Raji (cell line): ENCODE data around the gene FLAD1.
A peak's percentile ranks its signal among the peaks of the same experiment; 100 is the strongest.

Experiments
- POLR2A ChIP-seq: IDR thresholded peaks from 2 replicates; pipeline ENCODE4 v1.6.1; 2011; ENCODE audit warnings: low read depth, low read length, control low read depth; ENCODE audit not compliant: insufficient read depth

Gene FLAD1

DNA sequence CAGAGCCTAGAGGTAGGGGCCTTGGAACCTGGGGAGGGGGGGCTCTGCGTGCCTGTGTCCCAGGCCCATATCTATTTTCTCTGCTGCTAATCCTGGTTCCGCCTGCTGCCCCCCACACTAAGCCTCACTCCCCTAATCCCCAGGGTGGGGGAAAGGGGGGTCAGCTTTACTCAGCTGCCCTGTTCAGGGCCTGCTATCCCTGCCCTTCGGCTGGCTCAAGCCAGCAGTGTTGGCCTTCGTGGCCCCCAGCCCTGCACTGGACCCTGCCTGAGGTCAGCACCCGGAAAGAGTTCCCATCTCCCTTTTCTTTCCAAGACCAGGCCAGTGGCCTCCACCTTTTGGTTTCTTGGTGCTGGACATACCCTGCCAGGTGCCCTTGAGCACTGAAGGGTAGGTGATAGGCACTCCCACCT is 27.9 kb downstream of the FLAD1 start:
- TF ChIP-seq POLR2A: no peak

DNA sequence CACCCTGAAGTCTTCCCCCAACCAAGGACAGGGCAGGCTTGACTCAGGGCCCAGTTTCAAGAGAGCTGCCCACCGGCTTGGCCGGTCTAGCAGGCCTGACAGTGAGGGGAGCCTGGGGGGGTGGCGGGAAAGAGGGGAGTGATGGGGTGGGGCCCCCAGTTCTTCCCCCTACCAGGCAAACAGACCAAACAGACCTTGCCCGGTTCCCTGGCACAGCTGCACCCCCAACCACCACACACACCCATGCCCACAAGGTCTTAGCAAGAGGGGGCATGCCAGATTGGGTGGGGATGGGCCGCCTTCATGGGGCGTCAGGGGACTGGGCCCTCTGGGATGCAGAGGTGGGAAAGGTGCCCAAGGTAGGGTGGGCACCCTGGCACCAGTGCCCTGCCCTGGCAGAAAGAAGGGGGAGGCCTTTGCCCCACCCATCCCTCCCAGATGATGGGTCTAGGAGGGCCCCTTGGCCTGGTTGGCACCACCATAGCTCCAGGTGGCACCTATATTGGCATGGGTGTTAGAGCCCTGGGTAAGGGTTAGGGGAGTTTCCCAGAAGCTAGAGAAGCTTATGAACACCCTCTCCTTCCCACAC is 28.4 kb downstream of the FLAD1 start:
- no peak for TF ChIP-seq POLR2A

- no peak for TF ChIP-seq POLR2A
Observed at GRCh38 chr1:155012026-155012546, 28.9 kb downstream of the FLAD1 start.

DNA sequence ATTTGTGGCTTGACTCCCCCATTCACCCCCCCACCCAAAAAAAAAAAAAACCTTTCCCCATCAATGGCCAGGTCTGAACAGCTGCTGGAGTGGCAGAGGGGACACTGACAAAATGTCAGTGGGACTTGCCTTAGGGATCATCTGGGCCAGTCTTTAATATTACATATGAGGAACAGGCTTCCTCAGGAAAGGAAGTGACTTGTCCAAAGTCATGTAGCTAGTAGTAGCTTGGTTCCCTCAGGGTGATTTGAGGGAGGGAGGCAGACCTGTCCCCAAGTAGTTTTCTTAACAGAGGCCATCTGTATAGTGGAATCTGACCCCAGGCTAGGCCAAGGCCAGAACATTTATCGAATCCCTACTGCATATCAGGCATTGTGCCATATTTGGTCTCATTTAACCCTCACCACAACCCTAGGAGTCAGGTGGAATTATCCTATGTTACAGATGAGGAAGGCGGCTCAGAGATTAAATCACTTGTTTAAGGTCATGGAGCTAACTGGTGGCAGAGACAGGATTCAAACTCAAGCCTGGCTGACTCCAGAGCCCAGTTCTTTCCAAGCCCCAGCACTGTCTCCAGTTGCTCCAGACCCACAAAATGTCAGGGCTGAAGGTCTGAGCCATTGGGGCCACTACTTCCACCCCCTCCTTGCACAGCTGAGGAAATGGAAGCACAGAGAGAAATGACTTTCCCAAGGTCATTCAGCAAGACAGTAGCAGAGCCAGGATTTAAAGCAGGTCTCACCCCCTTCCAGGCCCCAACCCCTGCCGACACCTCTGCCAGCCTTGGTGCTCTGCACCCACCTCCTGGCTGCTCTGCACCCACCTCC is 29.8 kb downstream of the FLAD1 start:
- TF ChIP-seq POLR2A: no peak

- TF ChIP-seq POLR2A: no peak
Observed at GRCh38 chr1:155013632-155014031, 30.5 kb downstream of the FLAD1 start.

GRCh38 chr1:155014709-155015508 is 31.8 kb downstream of the FLAD1 start:
- TF ChIP-seq POLR2A: no peak

DNA sequence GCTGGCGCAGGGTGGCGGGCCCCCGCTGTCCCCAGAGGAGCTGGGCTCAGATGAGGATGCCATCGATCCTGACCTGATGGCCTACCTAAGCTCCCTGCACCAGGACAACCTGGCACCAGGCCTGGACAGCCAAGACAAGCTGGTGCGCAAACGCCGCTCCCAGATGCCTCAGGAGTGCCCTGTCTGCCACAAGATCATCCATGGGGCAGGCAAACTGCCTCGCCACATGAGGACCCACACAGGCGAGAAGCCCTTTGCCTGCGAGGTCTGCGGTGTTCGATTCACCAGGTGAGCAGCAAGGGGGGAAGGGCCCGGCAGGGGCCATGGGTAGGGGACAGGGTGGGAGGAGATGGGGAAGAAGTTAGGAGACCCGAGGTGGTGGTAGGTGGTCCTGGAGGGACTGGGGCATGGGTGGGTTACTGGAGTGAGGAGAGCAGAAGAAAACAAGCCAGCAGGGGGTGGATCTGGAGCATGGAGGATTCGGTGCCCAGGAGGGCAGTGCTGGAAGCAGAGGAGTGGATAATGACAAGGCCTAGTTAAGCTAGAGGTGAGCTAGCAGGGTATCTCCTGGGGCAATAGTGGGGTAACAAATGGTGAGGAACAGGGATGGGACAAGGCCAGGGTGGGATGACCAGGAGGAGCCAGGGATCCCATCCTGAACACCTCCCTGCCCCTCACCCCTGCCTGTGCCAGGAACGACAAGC is 32.5 kb downstream of the FLAD1 start:
- no peak for TF ChIP-seq POLR2A

- no peak for TF ChIP-seq POLR2A
Observed at GRCh38 chr1:155016231-155016831, 33.2 kb downstream of the FLAD1 start.

GRCh38 chr1:155017041-155017945 is 34.1 kb downstream of the FLAD1 start:
- TF ChIP-seq POLR2A: 0 out of 2 replicates have a peak, but pooled peaks have one; percentile 36

DNA sequence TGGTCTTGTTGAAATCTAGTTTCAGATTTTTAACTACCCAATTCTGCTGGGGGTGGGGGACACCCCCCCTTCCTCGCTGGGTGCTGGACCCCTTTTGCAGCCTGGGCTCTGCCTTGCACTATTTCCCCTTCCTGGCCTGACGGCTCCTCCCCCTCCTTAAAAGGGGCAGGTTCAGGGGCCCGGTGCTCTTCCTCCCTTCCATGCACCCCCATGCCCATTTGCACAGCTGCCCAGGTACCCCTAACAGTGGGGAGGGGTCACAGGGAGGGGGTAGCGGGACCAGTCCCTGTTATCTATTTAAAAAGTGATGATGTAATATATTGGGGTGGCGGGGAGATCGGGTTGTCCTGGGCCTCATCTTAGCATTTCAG is 34.8 kb downstream of the FLAD1 start:
- no peak for TF ChIP-seq POLR2A

DNA sequence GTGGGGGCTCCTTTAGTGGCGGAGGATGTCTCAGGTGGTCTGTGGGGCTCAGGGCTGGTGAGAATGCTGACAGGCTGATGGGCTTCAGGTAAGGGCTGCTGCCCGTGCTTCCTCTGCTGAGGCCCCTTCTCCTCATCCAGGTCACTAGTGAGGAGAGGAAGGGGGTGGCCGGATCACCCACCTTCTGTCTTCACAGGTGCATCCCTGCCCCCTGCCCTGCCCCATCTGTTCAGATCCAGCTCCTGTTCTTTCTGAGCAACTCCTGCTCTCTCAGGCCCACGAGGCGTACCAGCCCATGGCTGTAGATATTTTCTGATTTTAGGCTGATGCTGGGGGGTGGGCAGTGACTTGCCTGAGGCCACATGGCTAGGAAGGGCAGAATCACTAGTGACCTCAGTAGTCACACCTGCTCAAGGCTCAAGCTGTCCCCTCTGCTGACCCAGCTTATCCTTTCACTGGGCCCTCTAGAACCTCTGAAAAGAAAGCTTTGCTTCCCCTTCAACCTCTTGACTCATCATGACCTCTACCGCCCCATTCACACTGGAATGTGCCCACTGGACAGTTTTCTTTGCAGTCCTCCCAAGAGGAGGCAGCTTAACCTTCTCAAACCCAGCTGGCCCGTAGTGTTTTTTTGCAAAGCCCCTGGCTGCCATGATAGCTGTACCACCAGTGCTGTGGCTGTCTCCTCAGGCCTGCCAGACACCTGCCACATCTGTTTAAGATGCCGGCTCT is 35.6 kb downstream of the FLAD1 start:
- no peak for TF ChIP-seq POLR2A

GRCh38 chr1:155019377-155020245 is 36.5 kb downstream of the FLAD1 start:
- no peak for TF ChIP-seq POLR2A
